T-cell (primary cell): ENCODE measurements around the gene PPM1K. TPM values are rescaled to one million over a fixed set of nuclear protein-coding genes. Genes with fewer than 3 reads are reported as not detected.
A peak's percentile ranks its signal among the peaks of the same experiment; 100 is the strongest.

ENCODE experiments used
- ATAC-seq, 4 experiments: fragments of 200-7000 bp in 3 of 4; fragments of 150-1000 bp in 1 of 4; cut with Tn5 transposase; replicated peaks in 1 of 4; 1 replicate in 3 of 4; 2 replicates in 1 of 4; pipeline ENCODE4 v1.10.0; 2021; ENCODE audit warnings: moderate library complexity in 3 of 4, mild to moderate bottlenecking in 2 of 4, moderate number of reproducible peaks in 1 of 4
- CTCF ChIA-PET, 2 donors: fragments of 300-600 bp; sonication (Branson Sonifier 250); formaldehyde crosslinking; loops; one replicate each; lab custom pipeline; 2022; ENCODE audit warnings: antibody characterized with exemption in 2 of 2; lab: Charles Lee
- POLR2A ChIA-PET, 2 donors: fragments of 300-600 bp; sonication (Branson Sonifier 250); formaldehyde crosslinking; loops; one replicate each; lab custom pipeline; 2022; ENCODE audit warnings: antibody characterized with exemption in 2 of 2; lab: Charles Lee
- DNase-seq, 35 experiments: peaks; one replicate each; pipeline versions ENCODE4 v3.0.0 to v3.0.0-alpha.2; 2013 to 2023
- H3K27ac ChIP-seq: one replicate; pipeline ENCODE4 v1.5.1; 2013; ENCODE audit warnings: low read length
- H3K27me3 ChIP-seq, 2 experiments: replicated peaks in 1 of 2; 1 replicate in 1 of 2; 2 replicates in 1 of 2; pipeline versions ENCODE4 v1.6.1 to v1.7.0; 2013; ENCODE audit warnings: low read length in 1 of 2, mixed read lengths in 1 of 2; ENCODE audit not compliant: control insufficient read depth in 2 of 2, insufficient read depth in 2 of 2; ENCODE audit errors: extremely low read depth in 1 of 2
- H3K36me3 ChIP-seq, 2 donors: 1 replicate in 1 of 2; 2 replicates in 1 of 2; pipeline versions ENCODE4 v1.6.1 to v1.7.0; 2013; ENCODE audit warnings: low read length in 1 of 2; ENCODE audit not compliant: control insufficient read depth in 2 of 2, insufficient read depth in 1 of 2; ENCODE audit errors: extremely low read depth in 1 of 2
- H3K4me1 ChIP-seq, 2 experiments: 1 replicate in 1 of 2; 2 replicates in 1 of 2; pipeline versions ENCODE4 v1.6.1 to v1.7.0; 2013; ENCODE audit warnings: low read length in 2 of 2, mixed read lengths in 1 of 2; ENCODE audit not compliant: insufficient read depth in 2 of 2, control insufficient read depth in 1 of 2; ENCODE audit errors: extremely low read depth in 1 of 2
- H3K4me3 ChIP-seq, 2 donors: 1 replicate in 1 of 2; 2 replicates in 1 of 2; pipeline versions ENCODE4 v1.5.1 to v1.7.0; 2013; ENCODE audit warnings: mild to moderate bottlenecking in 2 of 2, low read length in 1 of 2, moderate library complexity in 1 of 2; ENCODE audit not compliant: control insufficient read depth in 1 of 2; ENCODE audit errors: extremely low read depth in 1 of 2
- H3K9me3 ChIP-seq: 2 replicates; pipeline ENCODE4 v1.7.0; 2013
- H3K27ac Mint-ChIP-seq, 2 donors: one replicate each; pipeline ENCODE4 v1.8.0; 2020 to 2021; ENCODE audit warnings: mild to moderate bottlenecking in 2 of 2, mixed read lengths in 2 of 2
- H3K27me3 Mint-ChIP-seq, 2 donors: one replicate each; pipeline ENCODE4 v1.8.0; 2021 to 2022; ENCODE audit warnings: mixed read lengths in 2 of 2
- H3K36me3 Mint-ChIP-seq: one replicate; pipeline ENCODE4 v1.8.0; 2021; ENCODE audit warnings: mixed read lengths
- H3K4me1 Mint-ChIP-seq, 3 donors: one replicate each; pipeline ENCODE4 v1.8.0; 2020 to 2022; ENCODE audit warnings: mixed read lengths in 3 of 3, mild to moderate bottlenecking in 1 of 3
- H3K4me3 Mint-ChIP-seq, 3 donors: one replicate each; pipeline ENCODE4 v1.8.0; 2020 to 2022; ENCODE audit warnings: mild to moderate bottlenecking in 3 of 3, mixed read lengths in 3 of 3, moderate library complexity in 3 of 3
- H3K9me3 Mint-ChIP-seq, 3 donors: one replicate each; pipeline ENCODE4 v1.8.0; 2020 to 2022; ENCODE audit warnings: mixed read lengths in 3 of 3
- WGBS: methylation state at CpG from one replicate; pipeline ENCODE4 v1.1.5; 2013; ENCODE audit warnings: missing lambda C conversion rate; ENCODE audit not compliant: insufficient coverage; 5-methylcytosine and 5-hydroxymethylcytosine counted together
- total RNA-seq, 35 experiments: library from RNA in 6 of 35; stranded (reverse) in 6 of 35; fragments of 120-200 nt in 1 of 35; gene quantifications; one replicate each; pipeline versions ENCODE4 v1.2.1 to v1.2.4 and lab custom pipeline; 2013 to 2026

The PPM1K gene
- total RNA-seq, 5 donors from 2014 or later (not counting 1 experiment from before 2014, with no cell fraction given): 74.2 to 91.1 (median 84.8) TPM

DNA sequence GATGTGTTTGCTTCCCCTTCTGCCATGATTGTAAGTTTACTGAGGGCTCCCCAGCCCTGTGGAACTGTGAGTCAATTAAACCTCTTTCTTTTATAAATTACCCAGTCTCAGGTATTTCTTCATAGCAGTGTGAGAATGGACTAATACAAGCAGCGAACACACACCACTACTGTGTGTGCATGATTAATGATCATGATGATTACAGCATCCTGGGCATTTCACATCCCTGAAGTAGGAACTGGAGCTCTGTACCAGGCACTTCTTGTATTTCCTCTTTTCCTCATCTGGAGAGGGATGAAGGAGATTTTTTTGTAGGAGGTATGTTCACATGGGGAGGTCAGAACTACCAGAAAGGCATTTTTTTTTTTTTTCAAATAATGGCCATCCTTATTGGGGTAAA, 60.8 kb downstream of the PPM1K start:
- Mint-ChIP-seq H3K27ac (no peak overlapping the region), H3K36me3 (no peaks in the 10 kb centered on the region), H3K4me1 (peaks cover 3 to 10% (median 6%) of the 10 kb centered on the region in 3 donors), H3K4me3 (no peak overlapping the region), H3K9me3 (peaks cover 0 to under 1% (median 0%) of the 10 kb centered on the region in 3 donors), H3K27me3 (no peaks in the 10 kb centered on the region)
- WGBS: no CpG with 5 or more reads among the region's 1 CpG
- no peak for DNase-seq
- Histone ChIP-seq H3K27ac (no peak overlapping the region), H3K9me3 (no peaks in the 10 kb centered on the region), H3K27me3 (peaks cover 0 to 3% of the 10 kb centered on the region in 2 experiments), H3K36me3 (no peaks in the 10 kb centered on the region), H3K4me1 (no peaks in the 10 kb centered on the region), H3K4me3 (no peak overlapping the region)
- ChIA-PET POLR2A (no interaction called here), CTCF (interaction anchor here (0.6 to 1.6 kb wide), 5 partner anchors 291 to 610 kb away, joined by 3 to 9 read pairs (median 3); no protein-coding TSS in a partner anchor)
- no peak for ATAC-seq

DNA sequence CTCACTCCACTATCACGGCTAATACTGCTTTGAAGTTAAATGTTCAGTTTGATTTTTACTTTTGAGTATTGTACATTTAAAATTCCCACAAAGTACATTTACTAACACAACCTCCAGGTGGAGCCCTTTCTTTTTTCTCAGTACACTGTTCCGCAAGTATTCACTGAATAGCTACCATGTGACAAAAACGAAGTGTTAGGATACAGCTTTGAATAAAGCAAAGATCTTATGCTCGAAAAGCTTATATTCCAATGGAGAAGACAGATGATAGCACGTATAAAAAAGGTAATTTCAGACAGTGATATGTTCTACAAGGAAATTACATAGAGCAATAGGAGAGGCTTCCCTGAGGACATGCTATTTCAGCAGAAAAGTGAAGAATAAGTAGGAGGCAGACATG, 65.3 kb downstream of the PPM1K start:
- no peaks in the 10 kb centered on the region for H3K36me3 Mint-ChIP-seq
- Histone ChIP-seq H3K9me3 (no peaks in the 10 kb centered on the region), H3K4me3 (no peak overlapping the region), H3K4me1 (no peaks in the 10 kb centered on the region), H3K27me3 (no peaks in the 10 kb centered on the region), H3K27ac (no peak overlapping the region), H3K36me3 (no peaks in the 10 kb centered on the region)
- H3K4me3 Mint-ChIP-seq: no peak overlapping the region
- ATAC-seq (peak; percentile 43 to 72 (median 60)), DNase-seq (peak in 5 of 35 experiments; percentile 7 to 74 (median 23))
- ChIA-PET CTCF (interaction anchor here (0.6 to 5.7 kb wide), 36 partner anchors 9 to 734 kb away, joined by 3 to 110 read pairs (median 5); partner anchors contain the start of genes HERC5 (in 1 of the 2) and PPM1K (in 1 of the 2)), POLR2A (interaction anchor here in 1 of 2 donors (0.7 kb wide), 2 partner anchors 217 to 281 kb away, joined by 3 to 10 read pairs; no protein-coding TSS in a partner anchor)
- H3K27me3 Mint-ChIP-seq: peaks cover 0 to 2% of the 10 kb centered on the region in 2 donors
- no peaks in the 10 kb centered on the region for H3K9me3 Mint-ChIP-seq
- H3K4me1 Mint-ChIP-seq: peaks cover 3 to 10% (median 6%) of the 10 kb centered on the region in 3 donors
- 0% methylated on average over 1 of the region's 5 CpGs for WGBS
- no peak overlapping the region for H3K27ac Mint-ChIP-seq

DNA sequence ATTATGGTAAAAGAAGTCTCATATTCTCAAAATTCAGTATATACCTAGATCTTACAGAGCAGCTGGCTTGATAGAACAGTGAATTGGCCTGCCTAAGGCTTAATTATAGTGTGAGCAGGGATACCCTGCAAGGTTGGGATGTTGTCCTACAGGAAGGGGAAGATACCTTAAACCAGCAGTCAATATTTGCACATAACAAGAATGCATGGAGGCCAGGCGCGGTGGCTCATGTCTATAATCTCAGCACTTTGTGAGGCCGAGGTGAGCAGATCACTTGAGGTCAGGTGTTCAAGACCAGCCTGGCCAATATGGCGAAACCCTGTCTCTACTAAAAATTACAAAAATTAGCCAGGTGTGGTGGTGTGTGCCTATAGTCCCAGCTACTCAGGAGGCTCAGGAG, 67.2 kb downstream of the PPM1K start:
- peaks cover 0 to 2% of the 10 kb centered on the region in 2 donors for H3K27me3 Mint-ChIP-seq
- no peak overlapping the region for H3K27ac Mint-ChIP-seq
- Histone ChIP-seq H3K36me3 (no peaks in the 10 kb centered on the region), H3K4me3 (no peak overlapping the region), H3K4me1 (no peaks in the 10 kb centered on the region), H3K9me3 (no peaks in the 10 kb centered on the region), H3K27me3 (no peaks in the 10 kb centered on the region), H3K27ac (no peak overlapping the region)
- ChIA-PET CTCF (interaction anchor here (0.5 to 5.7 kb wide), 11 partner anchors 67 to 539 kb away, joined by 3 to 110 read pairs (median 5); partner anchors contain the start of gene PPM1K (in 1 of the 2)), POLR2A (interaction anchor here in 1 of 2 donors (0.6 kb wide), 1 partner anchor 26 kb away, joined by 3 read pairs; no protein-coding TSS in a partner anchor)
- H3K36me3 Mint-ChIP-seq: no peaks in the 10 kb centered on the region
- no peak overlapping the region for H3K4me3 Mint-ChIP-seq
- no peak for DNase-seq
- peaks cover 3 to 10% (median 6%) of the 10 kb centered on the region in 3 donors for H3K4me1 Mint-ChIP-seq
- WGBS: no CpG with 5 or more reads among the region's 4 CpGs
- ATAC-seq: no peak
- H3K9me3 Mint-ChIP-seq: no peaks in the 10 kb centered on the region

- Histone ChIP-seq H3K36me3 (no peaks in the 10 kb centered on the region), H3K27me3 (no peaks in the 10 kb centered on the region), H3K27ac (no peak overlapping the region), H3K4me1 (no peaks in the 10 kb centered on the region), H3K9me3 (no peaks in the 10 kb centered on the region), H3K4me3 (no peak overlapping the region)
- H3K36me3 Mint-ChIP-seq: no peaks in the 10 kb centered on the region
- ChIA-PET CTCF (interaction anchor here (0.5 to 5.7 kb wide), 13 partner anchors 53 to 1941 kb away, joined by 3 to 110 read pairs (median 3); partner anchors contain the start of gene PPM1K (in 1 of the 2)), POLR2A (interaction anchor here in 1 of 2 donors (0.7 kb wide), 1 partner anchor 817 kb away, joined by 4 read pairs; no protein-coding TSS in a partner anchor)
- no peak for DNase-seq
- 100% methylated on average over 3 of the region's 6 CpGs for WGBS
- H3K27ac Mint-ChIP-seq: no peak overlapping the region
- H3K27me3 Mint-ChIP-seq: peaks cover 0 to 2% of the 10 kb centered on the region in 2 donors
- ATAC-seq: no peak
- peaks cover 3 to 10% (median 6%) of the 10 kb centered on the region in 3 donors for H3K4me1 Mint-ChIP-seq
- H3K9me3 Mint-ChIP-seq: no peaks in the 10 kb centered on the region
- H3K4me3 Mint-ChIP-seq: no peak overlapping the region
Observed at GRCh38 chr4:88216395-88216794, 68.0 kb downstream of the PPM1K start.

DNA sequence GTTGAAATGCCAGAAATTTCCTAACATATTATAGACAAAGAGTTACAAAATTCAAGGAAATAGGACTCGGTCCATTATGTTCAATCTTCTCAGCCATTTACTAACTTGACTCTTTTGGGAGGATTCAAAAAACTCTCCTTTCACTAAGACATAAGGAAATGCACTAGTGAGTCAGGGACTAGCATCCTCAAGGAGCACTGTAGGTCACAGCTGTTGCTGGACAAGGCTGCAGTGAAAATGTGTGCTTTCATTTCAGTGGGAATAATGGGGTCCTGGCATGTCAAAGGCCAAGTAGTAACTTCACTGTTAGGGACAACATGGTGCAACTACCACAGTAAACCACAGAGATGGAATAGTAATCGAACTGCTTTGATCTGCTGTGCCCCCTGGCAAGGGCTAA, 69.0 kb downstream of the PPM1K start:
- H3K27ac ChIP-seq: no peak overlapping the region
- H3K4me1 ChIP-seq: no peaks in the 10 kb centered on the region
- no peak overlapping the region for H3K4me3 Mint-ChIP-seq
- H3K9me3 Mint-ChIP-seq: no peaks in the 10 kb centered on the region
- peaks cover 0 to 2% of the 10 kb centered on the region in 2 donors for H3K27me3 Mint-ChIP-seq
- POLR2A ChIA-PET: interaction anchor here in 1 of 2 donors (0.6 kb wide), 1 partner anchor 851 kb away, joined by 9 read pairs; no protein-coding TSS in a partner anchor
- CTCF ChIA-PET: interaction anchor here (0.6 to 5.7 kb wide), 3 partner anchors 176 to 299 kb away, joined by 7 to 110 read pairs (median 8); no protein-coding TSS in a partner anchor
- DNase-seq: no peak
- H3K9me3 ChIP-seq: no peaks in the 10 kb centered on the region
- no peak overlapping the region for H3K27ac Mint-ChIP-seq
- ATAC-seq: no peak
- H3K36me3 Mint-ChIP-seq: no peaks in the 10 kb centered on the region
- H3K27me3 ChIP-seq: no peaks in the 10 kb centered on the region
- H3K4me3 ChIP-seq: no peak overlapping the region
- H3K36me3 ChIP-seq: no peaks in the 10 kb centered on the region
- peaks cover 3 to 10% (median 6%) of the 10 kb centered on the region in 3 donors for H3K4me1 Mint-ChIP-seq
- no CpG with 5 or more reads among the region's 2 CpGs for WGBS

DNA sequence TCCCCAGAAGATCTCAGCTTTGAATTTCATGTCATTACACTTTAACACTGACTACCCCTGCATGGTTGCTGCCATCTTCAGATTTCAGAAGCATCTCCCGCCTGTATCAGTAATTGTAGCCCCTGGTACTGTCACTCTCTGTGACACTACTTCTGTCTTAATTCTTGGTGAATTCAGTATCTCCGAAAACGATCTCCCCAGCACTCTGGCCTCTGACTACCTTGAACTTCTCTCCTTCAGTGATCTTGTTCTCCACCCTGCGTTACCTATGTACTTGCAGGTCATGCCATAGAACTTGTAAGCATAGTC, 72.2 kb downstream of the PPM1K start:
- CTCF ChIA-PET: interaction anchor here (0.7 to 4.1 kb wide), 30 partner anchors 9 to 715 kb away, joined by 3 to 59 read pairs (median 4); no protein-coding TSS in a partner anchor
- H3K36me3 Mint-ChIP-seq: no peaks in the 10 kb centered on the region
- Histone ChIP-seq H3K27me3 (no peaks in the 10 kb centered on the region), H3K27ac (no peak overlapping the region), H3K4me3 (no peak overlapping the region), H3K36me3 (no peaks in the 10 kb centered on the region), H3K4me1 (no peaks in the 10 kb centered on the region), H3K9me3 (no peaks in the 10 kb centered on the region)
- DNase-seq: no peak
- H3K27me3 Mint-ChIP-seq: no peaks in the 10 kb centered on the region
- WGBS: 58% methylated on average over 4 of the region's 4 CpGs
- peaks cover 0 to 3% (median 0%) of the 10 kb centered on the region in 3 donors for H3K4me1 Mint-ChIP-seq
- H3K27ac Mint-ChIP-seq: no peak overlapping the region
- peak in 1 of 4 experiments; percentile 16 for ATAC-seq
- H3K9me3 Mint-ChIP-seq: no peaks in the 10 kb centered on the region
- no peak overlapping the region for H3K4me3 Mint-ChIP-seq
- POLR2A ChIA-PET: no interaction called here
